HG03457 (cell line): ENCODE data around the gene RFX8.

ENCODE experiments used
- ATAC-seq: cut with Tn5 transposase; IDR thresholded peaks from one replicate; pipeline ENCODE4 v1.9.1; 2021; ENCODE audit warnings: moderate number of reproducible peaks; ENCODE audit not compliant: unreplicated experiment

Gene RFX8

GRCh38 chr2:101415220-101415619 lies 59.7 kb downstream of the RFX8 start:
- no peak for ATAC-seq

GRCh38 chr2:101412092-101412694 lies 62.7 kb downstream of the RFX8 start:
- no peak for ATAC-seq

GRCh38 chr2:101410746-101411145 lies 64.2 kb downstream of the RFX8 start:
- ATAC-seq: no peak

GRCh38 chr2:101410114-101410513 lies 64.8 kb downstream of the RFX8 start:
- no peak for ATAC-seq

- ATAC-seq: no peak
Observed at GRCh38 chr2:101409699-101410098, 65.2 kb downstream of the RFX8 start.

- no peak for ATAC-seq
Observed at GRCh38 chr2:101408925-101409324, 66.0 kb downstream of the RFX8 start.

- no peak for ATAC-seq
Observed at GRCh38 chr2:101405351-101405899, 69.5 kb downstream of the RFX8 start.

- ATAC-seq: no peak
Observed at GRCh38 chr2:101403745-101404144, 71.2 kb downstream of the RFX8 start.

- no peak for ATAC-seq
Observed at GRCh38 chr2:101402630-101403029, 72.3 kb downstream of the RFX8 start.

GRCh38 chr2:101401906-101402305 lies 73.0 kb downstream of the RFX8 start:
- ATAC-seq: no peak

- ATAC-seq: no peak
Observed at GRCh38 chr2:101401326-101401665, 73.6 kb downstream of the RFX8 start.

GRCh38 chr2:101400506-101401325 lies 74.2 kb downstream of the RFX8 start:
- ATAC-seq: no peak

GRCh38 chr2:101400048-101400447 lies 74.9 kb downstream of the RFX8 start:
- no peak for ATAC-seq

GRCh38 chr2:101399021-101399799 lies 75.7 kb downstream of the RFX8 start:
- no peak for ATAC-seq

- no peak for ATAC-seq
Observed at GRCh38 chr2:101398116-101398821, 76.6 kb downstream of the RFX8 start.

- ATAC-seq: no peak
Observed at GRCh38 chr2:101396316-101396717, 78.6 kb downstream of the RFX8 start.

- ATAC-seq: no peak
Observed at GRCh38 chr2:101395545-101396315, 79.2 kb downstream of the RFX8 start.

GRCh38 chr2:101388232-101388631 lies 86.7 kb downstream of the RFX8 start:
- no peak for ATAC-seq

- no peak for ATAC-seq
Observed at GRCh38 chr2:101387151-101387834, 87.6 kb downstream of the RFX8 start, which contains the start of gene CREG2. Gene CREG2, minus strand, starts transcription at chr2:101387503. Its CDS starts 46 bp downstream, at chr2:101387457.
